Astrocyte of the spinal cord (primary cell): ENCODE measurements around the gene MON1B.
A peak's percentile ranks its signal among the peaks of the same experiment; 100 is the strongest.
"Not testable (repeated sequence)": the region's sequence is repeated elsewhere in the genome, so short reads cannot be mapped to it uniquely, and the experiment has no call there.

ENCODE experiments used
- DNase-seq: peaks from one replicate; pipeline ENCODE4 v3.0.0; 2011; ENCODE audit warnings: low read depth, low spot score
- H3K4me3 ChIP-seq: 2 replicates; pipeline ENCODE4 v1.5.1; 2011; ENCODE audit warnings: low read depth, mild to moderate bottlenecking, low read length, moderate library complexity
- CTCF ChIP-seq: IDR thresholded peaks from 2 replicates; pipeline ENCODE4 v1.5.1; 2012; ENCODE audit warnings: low read depth, mild to moderate bottlenecking, low read length, inconsistent platforms
- in situ Hi-C: cut with HindIII; loops from 2 replicates; pipeline ENCODE4 v1.10.0; 2017; ENCODE audit warnings: low sequenced_read_pairs

The MON1B gene

DNA sequence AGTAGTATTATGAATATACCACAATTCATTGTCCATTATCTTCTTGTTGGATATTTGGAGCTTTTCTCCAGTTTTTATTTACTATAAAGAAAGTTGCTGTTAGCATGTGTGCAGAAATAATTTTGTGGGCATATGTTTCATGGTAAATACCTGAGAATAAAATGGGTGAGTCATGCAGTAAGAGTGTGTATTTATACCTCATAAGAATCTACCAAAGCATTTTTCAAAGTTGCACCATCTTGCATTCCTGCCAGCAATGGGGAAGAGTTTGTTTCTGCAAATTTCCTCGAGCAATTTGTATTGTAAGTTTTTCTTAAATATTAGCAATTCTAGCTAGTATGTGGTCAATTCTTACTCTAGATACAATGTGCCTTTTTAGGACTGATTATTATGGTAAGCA lies 7.9 kb upstream of the MON1B start:
- no peak for DNase-seq
- TF ChIP-seq CTCF: no peak
- in situ Hi-C loops: no loop called here
- H3K4me3 ChIP-seq: no peak overlapping the region

GRCh38 chr16:77186298-77186697 lies 4.7 kb upstream of the MON1B start:
- H3K4me3 ChIP-seq, in situ Hi-C loops, DNase-seq: not testable (repeated sequence)

- DNase-seq: no peak
- no peak for TF ChIP-seq CTCF
- H3K4me3 ChIP-seq: peak overlapping the region; percentile 95
- in situ Hi-C loops: no loop called here
These were observed 856 bp upstream of the MON1B start for GRCh38 chr16:77190190-77190477.

GRCh38 chr16:77191259-77191969 lies 424 bp downstream of the MON1B start:
- TF ChIP-seq CTCF: no peak

DNA sequence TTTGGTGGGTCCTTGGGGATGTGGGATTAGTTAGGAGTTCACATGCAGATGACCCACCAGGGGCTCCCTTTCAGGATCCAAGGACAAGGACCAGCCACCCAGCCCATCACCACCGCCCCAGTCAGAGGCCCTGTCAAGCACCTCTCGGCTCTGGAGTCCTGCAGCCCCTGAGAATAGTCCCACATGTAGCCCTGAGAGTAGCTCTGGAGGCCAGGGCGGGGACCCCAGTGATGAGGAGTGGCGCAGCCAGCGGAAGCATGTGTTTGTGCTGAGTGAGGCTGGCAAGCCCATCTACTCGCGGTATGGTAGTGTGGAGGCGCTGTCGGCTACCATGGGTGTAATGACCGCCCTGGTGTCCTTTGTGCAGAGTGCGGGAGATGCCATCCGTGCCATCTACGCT lies 2.4 kb downstream of the MON1B start:
- DNase-seq: no peak
- in situ Hi-C loops: no loop called here
- TF ChIP-seq CTCF: no peak

More at GRCh38 chr16:77191259-77191969, 424 bp downstream of the MON1B start:
- in situ Hi-C loops: no loop called here
- peak overlapping the region; percentile 95 for H3K4me3 ChIP-seq
- no peak for DNase-seq

GRCh38 chr16:77194295-77195231 lies 3.6 kb downstream of the MON1B start:
- H3K4me3 ChIP-seq: no peak overlapping the region
- DNase-seq: no peak
- in situ Hi-C loops: no loop called here
- no peak for TF ChIP-seq CTCF

More for the DNA sequence above, 2.4 kb downstream of the MON1B start:
- H3K4me3 ChIP-seq: no peak overlapping the region

GRCh38 chr16:77195411-77195810 lies 4.4 kb downstream of the MON1B start:
- H3K4me3 ChIP-seq: no peak overlapping the region
- in situ Hi-C loops: no loop called here
- no peak for DNase-seq
- TF ChIP-seq CTCF: no peak
